HuH-7.5 (cell line): Measurements from ENCODE around the gene VPS39.

Source experiments
- DNase-seq: peaks from one replicate; pipeline ENCODE4 v3.0.0; 2011; ENCODE audit warnings: low spot score

VPS39 gene

DNA sequence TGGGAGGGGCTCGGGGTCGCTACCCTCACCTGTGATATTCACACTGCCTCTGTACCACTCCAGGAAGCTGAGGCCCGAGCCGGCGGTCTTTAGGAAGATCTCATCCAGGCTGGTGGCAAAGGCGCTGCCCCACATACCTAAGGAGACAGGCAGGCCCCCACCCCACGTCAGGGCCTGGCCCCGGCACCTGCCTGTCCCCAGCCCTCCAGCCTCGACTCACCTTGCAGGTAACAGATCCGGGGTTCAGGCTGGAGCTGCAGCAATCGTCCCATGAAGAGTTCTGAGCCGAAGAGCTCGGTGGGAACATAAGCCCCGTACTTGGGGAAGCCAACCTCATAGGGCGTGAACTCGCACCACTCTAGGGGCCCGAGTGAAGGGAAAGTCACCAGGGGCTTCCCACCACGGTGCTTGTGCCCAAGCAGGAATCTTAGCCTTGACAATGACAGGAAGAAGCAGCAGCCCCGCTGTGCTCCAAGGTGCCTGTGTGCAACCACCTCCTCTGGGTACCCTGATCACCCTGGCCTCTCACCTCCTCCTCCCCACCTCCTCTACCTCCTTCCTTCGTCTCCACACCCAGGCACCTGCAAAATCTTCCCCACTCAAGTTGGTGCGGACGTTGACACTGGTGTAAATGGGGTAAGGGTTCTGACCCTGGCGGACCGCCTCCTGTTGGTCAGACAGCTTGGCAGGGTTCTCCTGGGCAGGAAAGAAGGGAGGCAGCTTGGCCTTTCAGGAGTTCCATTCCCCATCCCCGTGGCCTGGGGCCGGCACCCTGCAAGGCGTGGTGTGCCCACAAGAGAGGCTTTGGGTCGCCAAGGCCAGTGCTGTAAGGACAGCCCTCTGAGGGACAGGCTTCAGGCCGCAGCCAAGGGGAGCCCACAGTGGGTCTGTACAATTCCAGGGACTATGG lies 62.3 kb downstream of the VPS39 start:
- no peak for DNase-seq

- DNase-seq = no peak
These were observed 63.2 kb downstream of the VPS39 start for GRCh38 chr15:42144841-42145375.

GRCh38 chr15:42143866-42144625 lies 64.1 kb downstream of the VPS39 start:
- no peak for DNase-seq

- no peak for DNase-seq
These were observed 64.7 kb downstream of the VPS39 start for GRCh38 chr15:42143356-42143755.

- DNase-seq = no peak
These were observed 66.1 kb downstream of the VPS39 start for GRCh38 chr15:42141795-42142667.

DNA sequence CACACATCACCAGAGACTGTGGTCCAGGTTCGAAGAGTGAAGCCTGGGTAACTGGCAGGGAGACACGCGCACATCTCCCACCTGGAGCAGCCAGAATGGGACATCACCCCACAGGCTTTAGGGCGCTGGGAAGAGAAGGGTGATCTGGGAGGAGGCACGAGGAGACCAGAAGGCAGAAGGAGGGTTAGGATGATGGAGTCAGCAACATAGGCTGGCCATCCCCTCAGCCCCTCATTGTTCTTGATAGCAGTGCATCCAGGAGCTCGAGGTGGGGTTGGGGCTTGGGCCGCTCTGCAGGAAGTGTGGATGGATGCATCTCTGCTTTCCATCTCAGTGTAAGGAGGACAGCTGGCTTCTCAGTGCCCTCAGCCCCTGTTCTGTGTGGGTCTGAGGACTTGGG lies 66.9 kb downstream of the VPS39 start:
- no peak for DNase-seq

DNA sequence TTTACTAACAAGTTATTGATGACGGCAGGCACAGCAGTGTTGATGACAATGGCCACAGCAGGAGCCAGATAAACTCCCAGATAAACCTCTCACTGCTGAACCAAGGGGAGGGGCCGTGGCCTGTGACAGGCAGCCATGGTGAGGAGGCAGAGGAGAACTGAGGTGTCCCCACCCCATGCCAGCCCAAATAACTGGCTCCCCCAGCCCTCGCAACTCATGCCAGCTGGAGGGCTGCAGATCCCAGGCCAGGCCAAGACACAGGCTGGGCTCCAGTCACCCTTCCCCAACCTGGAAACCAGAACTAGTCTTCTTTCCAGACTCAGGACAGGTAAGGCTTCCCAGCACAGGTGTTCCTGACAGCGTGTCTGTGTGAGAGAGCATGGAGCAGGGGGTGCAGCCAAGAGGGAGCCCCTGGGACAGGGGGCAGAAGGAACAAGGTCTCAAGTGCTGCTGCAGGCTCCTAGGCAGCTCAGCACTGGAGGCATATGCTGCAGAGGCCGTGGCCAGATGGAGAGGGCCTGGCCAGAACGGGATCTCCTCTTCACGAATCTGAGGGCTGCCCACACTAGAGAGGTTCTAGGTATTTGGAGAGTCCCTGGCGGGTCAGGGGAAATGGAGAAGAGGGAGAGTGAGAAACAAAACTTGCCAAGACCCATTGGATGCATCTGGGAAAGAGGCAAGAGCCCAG lies 67.6 kb downstream of the VPS39 start:
- DNase-seq = no peak

GRCh38 chr15:42139596-42139995 lies 68.5 kb downstream of the VPS39 start:
- DNase-seq = no peak

GRCh38 chr15:42138968-42139386 lies 69.1 kb downstream of the VPS39 start:
- no peak for DNase-seq

DNA sequence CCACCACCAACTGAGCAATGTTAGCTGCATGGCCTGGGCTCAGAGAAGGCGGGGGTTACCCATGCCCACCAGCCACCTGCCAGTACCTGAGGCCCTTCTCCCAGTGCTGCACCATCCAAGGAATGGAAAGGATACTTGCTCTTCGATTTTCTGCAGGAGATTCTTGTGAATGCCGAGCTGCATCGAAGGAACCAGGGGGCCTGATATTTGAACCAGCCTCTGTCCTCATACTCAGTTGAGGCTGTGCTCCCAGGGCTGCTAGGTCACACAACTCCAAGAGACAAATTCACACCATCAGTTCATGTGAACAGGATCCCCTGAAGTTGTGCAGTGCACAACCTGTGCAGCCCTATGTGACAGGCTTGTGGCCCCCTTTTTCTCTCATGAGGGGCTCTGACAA lies 69.7 kb downstream of the VPS39 start:
- no peak for DNase-seq

GRCh38 chr15:42137461-42138261 lies 70.4 kb downstream of the VPS39 start:
- DNase-seq = no peak

DNA sequence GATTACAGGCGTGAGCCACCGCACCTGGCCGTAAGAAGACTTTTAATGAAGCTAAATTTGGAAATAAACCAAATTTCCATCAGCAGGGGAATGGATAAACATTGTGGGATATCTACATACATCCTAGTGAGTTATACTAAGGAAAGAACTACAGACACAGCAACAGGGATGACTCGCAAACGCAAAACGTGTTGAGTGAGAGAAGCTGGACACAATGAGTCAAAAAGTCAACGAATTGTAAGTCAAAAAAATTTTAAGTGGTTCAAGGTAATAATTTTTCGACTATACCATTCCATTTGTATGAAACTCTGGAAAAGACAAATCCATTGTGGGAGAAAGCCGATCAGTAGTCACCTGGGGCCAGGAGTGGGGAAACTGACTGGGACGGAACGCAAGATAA lies 71.6 kb downstream of the VPS39 start:
- no peak for DNase-seq

DNA sequence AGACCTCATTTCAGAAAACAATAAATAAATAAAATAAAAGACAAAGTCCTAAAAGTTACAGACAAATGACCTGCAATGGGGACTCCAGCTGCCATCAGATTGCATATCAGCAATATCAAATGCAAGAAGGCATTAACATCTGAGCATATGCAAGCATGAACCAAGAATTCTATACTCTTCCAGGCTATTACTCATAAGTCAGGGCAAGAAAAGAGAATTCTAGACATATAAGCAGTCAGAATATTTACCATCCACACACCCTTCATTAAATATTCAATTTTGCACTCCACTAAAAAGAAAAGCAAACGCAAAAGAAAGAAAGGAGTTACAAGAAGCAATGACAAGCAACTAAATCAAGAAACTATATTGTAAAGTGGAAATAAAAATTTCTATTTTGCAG lies 72.8 kb downstream of the VPS39 start:
- no peak for DNase-seq

DNA sequence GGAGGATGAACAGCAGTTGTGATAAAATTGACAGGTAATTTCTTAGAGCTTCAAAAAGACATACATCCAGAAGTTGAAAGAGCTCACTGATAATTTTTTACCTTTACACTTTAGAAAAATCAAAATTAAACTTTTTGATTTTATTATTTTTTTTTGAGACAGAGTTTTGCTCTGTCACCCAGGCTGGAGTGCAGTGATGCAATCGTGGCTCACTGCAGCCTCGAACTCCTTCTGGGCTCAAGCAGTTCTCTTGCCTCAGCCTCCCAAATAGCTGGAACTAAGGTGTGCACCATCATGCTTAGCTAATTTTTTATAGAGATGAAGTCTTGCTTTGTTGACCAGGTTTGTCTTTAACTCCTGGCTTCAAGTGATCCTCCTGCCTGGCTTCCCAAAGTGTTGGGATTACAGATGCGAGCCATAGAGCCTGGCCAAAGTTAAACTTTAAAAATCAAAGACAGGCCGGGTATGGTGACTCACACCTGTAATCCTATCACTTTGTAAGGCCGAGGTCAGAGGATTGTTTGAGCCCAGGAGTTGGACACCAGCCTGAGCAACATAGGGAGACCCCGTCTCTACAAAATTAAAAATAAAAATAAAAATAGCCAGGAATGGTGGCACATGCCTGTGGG lies 73.4 kb downstream of the VPS39 start:
- DNase-seq = no peak

DNA sequence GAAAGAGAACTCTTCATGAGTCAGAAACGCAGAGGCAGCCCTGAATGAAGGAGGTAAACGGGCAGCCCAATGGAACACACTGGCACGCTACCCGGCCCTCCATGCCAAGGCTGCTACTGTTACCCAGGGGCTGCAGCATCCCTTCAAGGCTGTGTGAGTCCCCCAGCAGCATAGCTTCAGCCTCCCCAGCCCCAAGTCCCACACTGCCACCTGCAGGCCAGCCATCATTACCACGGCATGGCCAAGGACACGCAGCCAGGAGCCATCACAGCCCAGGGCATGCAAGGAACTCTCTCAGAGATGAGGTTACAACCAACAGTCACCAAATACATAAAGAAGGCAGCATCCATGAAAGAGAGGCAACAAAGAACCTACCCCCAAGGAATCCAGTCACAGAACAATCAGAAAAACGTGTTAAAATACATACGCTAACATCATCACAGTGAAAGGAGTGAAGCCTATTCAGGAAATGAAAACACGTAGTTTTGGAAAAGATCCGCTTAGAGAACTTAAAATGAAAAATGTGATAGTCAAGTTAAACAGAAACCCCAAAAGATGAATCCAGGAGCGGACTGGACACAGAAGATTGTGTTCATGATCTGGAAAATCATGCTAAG lies 74.1 kb downstream of the VPS39 start:
- DNase-seq = no peak

GRCh38 chr15:42133356-42133755 lies 74.7 kb downstream of the VPS39 start:
- no peak for DNase-seq

DNA sequence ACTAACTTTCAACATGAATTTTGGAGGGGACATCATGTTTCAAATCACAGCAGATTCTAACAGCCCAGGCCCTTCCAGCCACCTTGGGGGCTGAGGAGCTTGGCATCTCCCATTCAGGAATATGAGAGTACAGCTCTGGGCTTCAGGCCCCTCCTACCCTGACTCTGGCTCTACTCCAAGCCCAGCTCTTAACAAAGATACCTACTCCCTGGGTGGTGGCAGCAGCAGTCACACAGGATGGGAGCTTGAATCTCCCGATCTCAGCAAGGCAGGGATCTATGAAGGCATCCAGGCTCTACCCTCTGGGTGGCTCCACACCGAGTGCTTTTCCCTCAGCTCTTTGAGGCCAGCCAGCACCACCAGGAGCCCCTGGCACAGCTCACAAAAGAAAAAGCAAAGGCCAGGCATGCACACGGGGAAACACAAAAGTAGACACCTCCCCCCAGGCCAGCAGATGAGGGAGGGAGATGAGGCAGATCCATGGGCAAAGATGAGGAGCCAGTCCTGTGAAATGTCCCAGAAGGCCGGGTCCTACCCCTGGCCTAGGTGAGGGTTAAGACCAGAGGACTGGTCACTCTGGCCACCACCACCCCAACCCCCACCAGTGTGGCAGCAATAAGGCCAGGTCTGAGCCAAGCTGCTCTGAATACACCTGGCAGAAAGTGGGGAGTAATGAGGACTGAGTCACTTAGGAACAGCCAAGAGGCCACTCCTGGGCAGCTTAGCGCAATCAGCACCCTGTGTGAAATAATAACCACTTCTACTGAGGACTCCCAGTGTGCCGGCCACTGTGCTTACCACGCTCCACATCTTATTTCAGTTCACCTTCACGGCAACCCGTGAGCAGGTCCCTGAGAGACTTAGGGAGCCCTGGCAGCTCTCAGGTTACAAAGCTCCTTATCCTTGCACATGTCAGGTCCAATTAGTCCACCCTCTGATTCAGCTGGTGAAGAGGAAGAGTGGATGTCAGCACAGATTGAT lies 76.0 kb downstream of the VPS39 start:
- no peak for DNase-seq

DNA sequence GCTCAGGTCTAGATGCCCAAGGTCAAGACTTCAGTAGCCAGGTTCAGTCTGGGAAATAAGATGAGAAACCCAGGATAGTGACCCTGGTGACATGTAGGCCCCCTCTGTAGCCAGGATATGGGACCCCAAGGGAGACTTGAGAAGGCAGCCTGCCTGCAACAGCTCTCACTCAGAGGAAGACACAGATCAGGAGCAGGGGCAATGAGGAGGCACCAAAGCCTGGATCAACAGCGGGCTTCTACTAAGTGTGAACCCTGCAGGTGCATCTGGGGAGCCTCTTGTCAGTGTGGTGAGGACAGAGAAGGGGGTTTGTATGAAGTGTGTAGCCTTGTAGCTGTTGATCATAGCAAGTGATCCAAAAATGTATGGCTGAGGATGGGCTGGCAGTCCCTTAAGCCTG lies 77.1 kb downstream of the VPS39 start:
- no peak for DNase-seq
